DOHH2 (cell line): ENCODE data around the gene PRRC2A.

Experiments used
- CTCF ChIP-seq: fragments of 200-600 bp; sonication (generic); IDR thresholded peaks from one replicate; pipeline ENCODE4 v1.5.1; 2014; ENCODE audit warnings: antibody characterized with exemption, mild to moderate bottlenecking, low read depth, low read length; ENCODE audit not compliant: poor library complexity, severe bottlenecking
- EZH2phosphoT487 ChIP-seq: fragments of 200-600 bp; sonication (generic); IDR thresholded peaks from 2 replicates; pipeline ENCODE4 v1.6.1; 2017; ENCODE audit warnings: borderline replicate concordance, mild to moderate bottlenecking, antibody characterized with exemption, low read length, moderate library complexity, mixed read lengths

GRCh38 chr6:31575335-31575901 is 45.1 kb upstream of the PRRC2A start, which contains the start of gene TNF:
- no peak for TF ChIP-seq CTCF
- no peak for TF ChIP-seq EZH2phosphoT487
